SK-N-SH (cell line): ENCODE data around the gene THSD4.

Source experiments
- EP300 ChIP-seq, 2 experiments: IDR thresholded peaks; 2 replicates each; pipeline versions ENCODE4 v1.4.0 to v1.6.1; 2012; ENCODE audit warnings: borderline replicate concordance in 1 of 2, low read depth in 1 of 2, low read length in 1 of 2
- POLR2AphosphoS5 ChIP-seq: IDR thresholded peaks from 2 replicates; pipeline ENCODE4 v1.6.1; 2012; ENCODE audit warnings: low read depth, low read length
- RAD21 ChIP-seq: IDR thresholded peaks from 2 replicates; pipeline ENCODE4 v1.6.1; 2012; ENCODE audit warnings: mild to moderate bottlenecking, low read length
- SIN3A ChIP-seq: IDR thresholded peaks from 2 replicates; pipeline ENCODE4 v1.6.1; 2012; ENCODE audit warnings: low read depth, mild to moderate bottlenecking, low read length, moderate library complexity, borderline replicate concordance
- TF ChIP-seq, protein P1 (sequence below): fragments of 200-600 bp; sonication (generic); IDR thresholded peaks from 2 replicates; pipeline ENCODE4 v1.6.1; 2017; ENCODE audit warnings: antibody characterized with exemption, mild to moderate bottlenecking, moderate library complexity
- TF ChIP-seq, protein P2 (sequence below): IDR thresholded peaks from 2 replicates; pipeline ENCODE4 v1.4.0; 2012; ENCODE audit warnings: low read depth, borderline replicate concordance

DNA sequence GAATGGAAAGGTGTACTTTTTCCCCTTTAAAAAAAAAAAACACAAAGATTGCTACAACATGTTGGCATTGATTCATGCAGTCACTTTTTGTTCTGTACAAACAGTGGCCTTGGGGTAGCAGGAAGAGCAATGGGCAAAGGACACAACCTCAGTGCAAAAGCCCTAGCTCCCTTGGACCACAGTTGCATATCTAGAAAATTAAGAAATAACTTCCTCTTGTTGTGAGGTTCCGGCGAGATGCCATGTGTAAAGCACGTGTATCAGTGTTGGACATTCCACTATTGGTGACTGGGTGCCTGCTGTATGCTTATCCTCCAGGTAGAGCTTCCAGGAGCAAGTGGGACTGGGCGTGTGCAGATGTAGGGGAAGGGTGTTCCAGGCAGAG is 164.5 kb downstream of the THSD4 start:
- no peak for TF ChIP-seq POLR2AphosphoS5
- TF ChIP-seq, protein P1, sequence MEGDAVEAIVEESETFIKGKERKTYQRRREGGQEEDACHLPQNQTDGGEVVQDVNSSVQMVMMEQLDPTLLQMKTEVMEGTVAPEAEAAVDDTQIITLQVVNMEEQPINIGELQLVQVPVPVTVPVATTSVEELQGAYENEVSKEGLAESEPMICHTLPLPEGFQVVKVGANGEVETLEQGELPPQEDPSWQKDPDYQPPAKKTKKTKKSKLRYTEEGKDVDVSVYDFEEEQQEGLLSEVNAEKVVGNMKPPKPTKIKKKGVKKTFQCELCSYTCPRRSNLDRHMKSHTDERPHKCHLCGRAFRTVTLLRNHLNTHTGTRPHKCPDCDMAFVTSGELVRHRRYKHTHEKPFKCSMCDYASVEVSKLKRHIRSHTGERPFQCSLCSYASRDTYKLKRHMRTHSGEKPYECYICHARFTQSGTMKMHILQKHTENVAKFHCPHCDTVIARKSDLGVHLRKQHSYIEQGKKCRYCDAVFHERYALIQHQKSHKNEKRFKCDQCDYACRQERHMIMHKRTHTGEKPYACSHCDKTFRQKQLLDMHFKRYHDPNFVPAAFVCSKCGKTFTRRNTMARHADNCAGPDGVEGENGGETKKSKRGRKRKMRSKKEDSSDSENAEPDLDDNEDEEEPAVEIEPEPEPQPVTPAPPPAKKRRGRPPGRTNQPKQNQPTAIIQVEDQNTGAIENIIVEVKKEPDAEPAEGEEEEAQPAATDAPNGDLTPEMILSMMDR: no peak
- TF ChIP-seq, protein P2, sequence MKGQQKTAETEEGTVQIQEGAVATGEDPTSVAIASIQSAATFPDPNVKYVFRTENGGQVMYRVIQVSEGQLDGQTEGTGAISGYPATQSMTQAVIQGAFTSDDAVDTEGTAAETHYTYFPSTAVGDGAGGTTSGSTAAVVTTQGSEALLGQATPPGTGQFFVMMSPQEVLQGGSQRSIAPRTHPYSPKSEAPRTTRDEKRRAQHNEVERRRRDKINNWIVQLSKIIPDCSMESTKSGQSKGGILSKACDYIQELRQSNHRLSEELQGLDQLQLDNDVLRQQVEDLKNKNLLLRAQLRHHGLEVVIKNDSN: no peak
- no peak for TF ChIP-seq EP300 (IDR thresholded peaks at IDR 0.05; ENCODE audit: borderline replicate concordance in 1 of 2, low read depth in 1 of 2, low read length in 1 of 2)
- TF ChIP-seq RAD21: no peak
- TF ChIP-seq SIN3A: no peak
